Fibroblast of upper back skin (primary cell): Measurements from ENCODE around the gene INPPL1.
"Not testable (repeated sequence)": the region's sequence is repeated elsewhere in the genome, so short reads cannot be mapped to it uniquely, and the experiment has no call there.

Experiments
- DNase-seq: peaks from one replicate; pipeline ENCODE4 v3.0.0-alpha.2; 2013

Gene INPPL1

DNA sequence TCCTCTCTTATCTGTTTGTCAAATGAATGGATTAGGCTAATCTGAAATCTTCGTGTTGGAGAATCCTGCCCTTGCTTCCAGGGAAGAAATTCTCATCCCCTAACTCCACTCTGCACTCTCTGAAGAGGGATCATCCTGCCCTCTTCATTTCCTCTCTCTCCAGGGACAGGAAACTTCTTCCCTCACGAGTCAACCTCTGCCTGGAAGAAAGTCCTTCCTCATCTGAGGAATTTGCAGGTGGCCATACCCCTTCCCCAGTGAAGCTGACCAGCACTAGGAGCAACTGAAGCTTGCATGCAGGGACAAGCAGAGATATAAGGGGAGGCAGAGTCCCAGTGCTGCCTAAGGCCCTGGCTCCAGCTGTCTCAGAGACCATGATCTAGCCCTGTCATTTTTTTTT lies 23.0 kb downstream of the INPPL1 start:
- DNase-seq = no peak

DNA sequence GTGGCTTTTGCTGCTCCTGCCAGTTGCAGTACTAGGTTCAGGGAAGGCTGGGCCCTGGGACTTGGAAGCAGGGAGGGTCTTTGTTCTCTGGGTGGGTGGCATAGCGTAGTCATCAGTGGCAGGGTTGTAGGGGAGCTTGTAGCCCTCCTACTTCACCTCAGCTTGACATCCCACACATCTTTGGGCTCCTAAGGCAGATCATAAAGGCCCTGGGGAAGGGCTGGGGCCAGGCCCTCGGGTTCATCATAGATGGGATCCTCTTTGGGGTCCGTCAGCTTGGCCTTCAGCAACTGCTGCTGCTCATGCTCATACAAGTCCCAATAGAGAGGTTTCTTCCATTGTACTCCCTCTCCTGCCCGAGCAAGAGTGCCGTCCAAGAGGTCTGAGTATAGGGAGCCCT lies 25.4 kb downstream of the INPPL1 start:
- DNase-seq = no peak

DNA sequence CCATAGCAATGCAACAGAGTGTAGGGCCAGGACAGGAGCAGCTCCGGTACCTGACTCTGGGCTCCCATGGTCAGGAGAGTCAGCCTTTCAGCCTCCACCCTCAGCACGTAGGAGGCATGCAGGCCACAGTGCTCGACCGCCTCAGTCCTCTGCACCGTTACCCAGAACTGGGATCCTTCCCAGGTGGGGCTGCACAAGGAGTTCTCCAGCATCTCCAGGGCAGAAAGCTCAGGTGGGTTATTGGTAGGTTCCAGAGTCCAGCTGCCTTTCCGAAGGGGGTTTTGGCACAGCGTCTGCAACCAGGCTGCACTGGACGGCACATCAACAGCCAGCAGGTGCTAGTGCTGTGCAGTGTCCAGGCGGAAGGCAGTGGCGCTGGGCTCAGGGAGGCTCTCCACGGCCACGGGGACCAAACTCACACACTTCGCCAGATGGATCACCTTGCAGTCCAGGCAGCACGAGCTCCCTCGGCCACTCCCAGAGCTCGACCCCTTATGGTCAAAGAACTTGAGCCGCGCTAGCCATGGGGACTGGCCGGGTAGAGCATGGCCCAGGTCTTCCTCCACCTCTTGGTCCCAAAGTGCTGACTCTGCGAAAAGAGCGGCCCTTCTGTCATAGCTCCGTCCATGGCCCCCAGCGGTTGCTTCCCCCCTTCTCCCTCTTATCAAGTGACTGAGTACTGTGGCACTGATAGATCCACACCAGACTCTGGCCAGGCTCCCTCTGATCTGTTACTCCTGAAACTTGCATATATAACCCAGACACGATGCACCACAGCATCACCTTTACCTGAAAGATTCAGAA lies 26.3 kb downstream of the INPPL1 start:
- no peak for DNase-seq

DNA sequence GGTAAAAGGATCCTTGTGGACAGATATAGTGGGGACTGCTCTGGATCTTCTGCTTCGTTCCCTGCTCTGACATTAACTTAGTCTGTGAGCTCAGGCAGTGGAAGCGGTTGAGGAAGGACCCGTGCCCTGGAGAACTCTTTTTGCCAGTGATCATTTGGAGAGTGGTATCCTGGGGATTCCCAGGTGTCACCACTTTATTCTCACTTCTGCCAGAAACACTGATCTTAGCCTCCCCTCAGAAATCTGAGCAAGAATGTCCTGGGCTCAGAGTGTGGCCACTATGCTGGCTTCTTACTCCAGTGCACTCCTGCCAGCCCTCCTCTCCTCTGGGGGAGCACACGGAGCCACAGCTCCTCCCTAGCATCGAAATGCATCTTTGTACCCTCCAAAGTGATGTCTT lies 27.0 kb downstream of the INPPL1 start:
- DNase-seq = no peak

DNA sequence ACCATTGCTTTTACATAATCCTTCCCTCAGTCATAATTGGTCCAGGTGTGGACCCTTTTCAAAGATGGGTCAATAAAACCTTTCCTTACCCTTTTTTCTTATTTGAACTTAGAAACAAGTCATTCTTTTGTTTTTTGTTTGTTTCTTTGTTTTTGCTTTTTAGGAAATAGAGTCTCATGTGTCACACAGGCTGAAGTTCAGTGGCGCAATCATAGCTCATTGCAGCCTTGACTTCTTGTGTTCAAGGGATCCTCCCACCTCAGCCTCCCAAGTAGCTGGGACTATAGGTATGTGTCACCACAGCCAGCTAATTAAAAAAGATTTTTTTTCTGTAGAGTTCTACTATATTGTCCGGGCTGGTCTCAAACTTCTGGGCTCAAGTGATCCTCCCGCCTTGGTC lies 28.8 kb downstream of the INPPL1 start:
- no peak for DNase-seq

DNA sequence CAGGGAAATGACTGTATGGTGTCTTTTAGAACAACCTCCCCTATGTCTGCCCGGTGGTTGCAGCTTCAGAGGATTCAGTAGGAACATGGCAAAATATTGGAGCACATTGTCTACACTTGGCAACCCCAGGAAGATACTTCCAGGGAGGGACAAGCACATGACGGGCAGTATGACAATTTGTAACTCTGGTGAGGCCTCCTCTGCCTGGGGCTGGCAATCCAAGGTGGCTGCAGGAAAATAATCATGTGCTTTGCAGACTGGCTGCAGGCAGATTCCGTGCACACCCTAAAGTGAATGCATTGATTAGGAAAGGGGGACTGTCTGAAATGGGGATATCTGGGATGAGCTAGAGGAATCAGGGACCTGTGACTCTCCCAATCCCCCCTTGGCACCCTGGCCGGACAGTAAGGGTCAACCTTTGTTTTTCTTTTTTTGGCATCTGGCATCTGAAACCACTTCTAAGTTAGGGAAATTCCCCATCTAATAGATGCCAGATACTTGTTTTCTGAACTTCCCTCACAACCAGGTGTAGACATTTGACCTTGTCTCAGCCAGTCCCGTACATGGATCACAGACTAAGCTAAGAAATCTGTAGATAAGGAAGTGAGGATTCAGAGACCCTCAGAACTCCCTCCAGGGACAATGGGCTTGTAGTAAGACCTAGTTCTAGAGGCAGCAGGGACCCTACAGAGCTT lies 29.9 kb downstream of the INPPL1 start:
- DNase-seq = no peak

DNA sequence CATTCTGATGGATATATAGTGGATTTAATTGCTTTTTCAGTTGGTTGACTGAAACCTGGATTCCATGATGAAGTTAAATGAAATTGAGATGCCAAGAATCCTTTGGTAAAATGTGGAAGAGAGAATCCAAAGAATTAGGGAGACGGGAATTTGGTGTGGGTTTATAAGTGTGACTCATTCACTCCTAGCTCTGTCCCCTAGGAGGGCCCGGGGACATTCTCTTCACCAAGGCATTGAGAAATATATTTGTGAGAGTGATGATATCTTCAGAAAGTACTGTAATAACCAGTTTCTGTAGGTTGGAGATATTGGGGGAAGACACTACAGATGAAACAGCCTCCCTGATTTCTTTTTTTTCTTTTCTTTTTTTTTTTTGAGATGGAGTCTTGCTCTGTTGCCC lies 33.0 kb downstream of the INPPL1 start:
- DNase-seq = peak; percentile 15

- DNase-seq = no peak
These were observed 34.9 kb downstream of the INPPL1 start for GRCh38 chr11:72259490-72259889.

DNA sequence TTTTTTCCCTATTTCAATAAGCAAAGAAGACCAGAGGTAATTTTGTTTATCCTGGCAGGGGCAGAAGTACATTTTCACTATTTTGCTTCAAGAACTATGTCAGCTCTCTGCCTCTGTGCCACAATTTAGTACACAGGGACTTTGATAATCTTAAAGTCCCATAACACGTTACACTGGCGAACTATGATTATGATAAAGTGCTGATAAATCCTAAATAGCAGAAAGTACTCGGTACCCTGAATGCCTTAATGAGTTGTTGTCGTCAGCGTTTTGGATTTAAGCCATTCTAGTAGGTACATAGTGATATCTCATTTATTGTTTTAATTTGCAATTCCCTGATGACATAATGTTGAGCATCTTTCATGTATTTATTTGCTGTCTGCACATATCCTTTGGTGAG lies 36.0 kb downstream of the INPPL1 start:
- DNase-seq = no peak

DNA sequence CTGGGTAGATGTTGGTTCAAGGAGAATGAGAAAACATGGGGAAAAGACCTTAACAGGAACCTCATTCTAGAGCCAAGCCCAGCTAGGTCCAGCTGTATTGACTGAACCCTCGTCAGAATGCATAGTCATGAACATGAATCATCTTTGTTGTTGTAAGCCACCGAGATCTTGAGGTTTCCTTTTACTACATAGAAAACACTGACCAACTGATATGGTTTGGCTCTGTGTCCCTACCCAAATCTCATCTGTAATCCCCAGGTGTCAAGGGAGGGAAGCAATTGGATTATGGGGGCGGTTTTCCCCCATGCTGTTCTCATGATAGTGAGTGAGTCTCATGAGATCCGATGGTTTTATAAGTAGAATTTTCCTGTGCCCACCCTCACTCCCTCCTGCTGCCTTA lies 38.8 kb downstream of the INPPL1 start:
- DNase-seq = peak; percentile 26

- DNase-seq = no peak
These were observed 41.4 kb downstream of the INPPL1 start for GRCh38 chr11:72265951-72266350.

DNA sequence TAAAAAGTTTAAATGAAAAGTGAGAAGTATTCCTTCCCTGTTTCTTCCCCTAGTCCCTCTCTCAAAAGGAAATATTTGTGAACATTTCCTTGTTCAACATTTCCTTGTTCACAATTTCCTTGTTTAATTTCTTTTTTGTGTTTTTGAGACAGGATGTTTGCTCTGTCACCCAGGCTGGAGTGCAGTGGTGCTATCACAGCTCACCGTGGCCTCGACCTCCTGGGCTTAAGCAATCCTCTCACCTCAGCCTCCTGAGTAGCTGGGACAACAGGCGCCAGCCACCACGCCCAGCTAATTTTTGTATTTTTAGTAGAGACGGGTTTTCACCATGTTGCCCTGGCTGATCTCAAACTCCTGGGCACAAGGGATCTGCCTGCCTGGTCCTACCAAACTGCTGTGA lies 42.4 kb downstream of the INPPL1 start:
- not testable (repeated sequence) for DNase-seq

DNA sequence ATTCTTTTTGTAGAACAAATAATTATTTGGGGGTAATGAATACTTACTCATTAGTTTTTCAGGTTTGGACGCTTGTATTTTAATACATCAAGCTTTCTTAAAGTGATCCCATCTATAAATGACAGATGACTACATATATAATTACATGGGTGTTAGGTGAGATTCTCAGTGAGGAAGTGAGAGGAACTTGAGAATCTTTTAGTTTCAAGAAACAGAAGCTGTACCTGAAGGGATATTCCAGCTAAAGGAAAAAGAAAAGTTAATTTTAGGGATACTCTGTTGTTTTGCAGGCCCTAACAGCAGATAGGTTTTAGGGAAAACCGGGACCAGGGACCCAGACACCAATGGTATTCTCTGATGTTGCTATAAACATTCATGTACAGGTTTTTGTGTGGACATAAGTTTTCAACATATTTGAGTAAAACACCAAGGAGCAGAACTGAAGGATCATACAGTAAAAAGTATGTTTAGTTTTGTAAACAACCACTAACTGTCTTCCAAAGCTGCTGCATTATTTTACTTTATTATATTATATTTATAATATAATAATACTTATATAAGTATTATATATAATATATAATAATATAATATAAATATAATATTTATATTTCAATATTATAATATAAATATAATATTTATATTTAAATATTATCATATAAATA lies 43.5 kb downstream of the INPPL1 start:
- no peak for DNase-seq

GRCh38 chr11:72271980-72272379 lies 47.4 kb downstream of the INPPL1 start:
- DNase-seq = no peak

DNA sequence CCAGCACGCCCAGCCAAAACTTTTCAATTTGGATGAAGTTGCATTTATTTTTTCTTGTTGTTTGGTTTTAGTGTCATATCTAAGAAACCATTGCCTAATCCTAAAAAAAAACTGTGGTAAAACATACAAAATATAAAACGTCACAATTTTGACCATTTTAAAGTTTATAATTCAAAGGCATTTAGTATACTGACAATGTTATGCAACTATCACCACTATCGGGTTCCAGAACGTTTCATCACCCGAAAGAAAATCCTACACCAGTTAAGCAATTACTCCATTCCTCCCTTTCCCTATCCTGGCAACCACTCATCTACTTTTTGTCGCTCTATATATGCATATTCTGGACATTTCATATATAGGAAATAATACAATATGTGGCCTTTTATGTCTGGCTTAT lies 49.9 kb downstream of the INPPL1 start:
- DNase-seq = no peak

DNA sequence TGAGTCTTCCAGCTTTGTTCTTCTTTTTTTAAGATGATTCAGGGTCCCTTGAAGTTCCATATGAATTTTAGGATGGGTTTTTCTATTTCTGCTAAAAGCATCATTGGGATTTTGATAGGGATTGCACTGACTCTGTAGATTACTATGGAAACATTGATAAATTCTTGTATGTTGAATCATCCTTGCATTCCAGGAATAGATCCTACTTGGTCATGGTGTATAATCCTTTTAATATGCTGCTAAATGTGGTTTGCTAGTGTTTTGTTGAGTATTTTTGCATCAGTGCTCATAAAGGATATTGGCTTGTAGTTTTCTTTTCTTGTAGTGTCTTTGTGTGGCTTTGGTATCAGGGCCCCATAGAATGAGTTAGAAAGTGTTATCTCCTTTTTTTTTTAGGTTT lies 54.3 kb downstream of the INPPL1 start:
- peak; percentile 79 for DNase-seq

- DNase-seq = no peak
These were observed 55.5 kb downstream of the INPPL1 start for GRCh38 chr11:72280037-72280436.

- DNase-seq = no peak
These were observed 56.3 kb downstream of the INPPL1 start for GRCh38 chr11:72280726-72281315.

- no peak for DNase-seq
These were observed 59.4 kb downstream of the INPPL1 start for GRCh38 chr11:72283947-72284346.

GRCh38 chr11:72287293-72287692 lies 62.7 kb downstream of the INPPL1 start:
- DNase-seq = no peak
